Lower leg skin (tissue), 3 donors: Measurements from ENCODE around the gene SUPT20H.

ENCODE experiments used
- CTCF ChIP-seq, 3 donors: fragments of 450-650 bp; IDR thresholded peaks; one replicate each; pipeline ENCODE4 v1.5.1; 2016; ENCODE audit warnings: antibody characterized with exemption in 3 of 3, mild to moderate bottlenecking in 3 of 3, moderate library complexity in 2 of 3
- POLR2A ChIP-seq, 2 donors: fragments of 450-650 bp; IDR thresholded peaks; one replicate each; pipeline ENCODE4 v1.6.1; 2016 to 2017; ENCODE audit warnings: antibody characterized with exemption in 2 of 2, mild to moderate bottlenecking in 1 of 2, moderate library complexity in 1 of 2

- TF ChIP-seq CTCF (IDR thresholded peaks at IDR 0.05) (no peak), POLR2A (IDR thresholded peaks at IDR 0.05) (no peak)
Measured at GRCh38 chr13:37076818-37077217, 17.3 kb upstream of the SUPT20H start.
